CD4-positive, alpha-beta T cell treated with Interleukin-6 for 4 hours (primary cell): Measurements from ENCODE around the gene PHLPP2.
"Not testable (repeated sequence)": the region's sequence is repeated elsewhere in the genome, so short reads cannot be mapped to it uniquely, and the experiment has no call there.

ENCODE experiments used
- DNase-seq: peaks from one replicate; pipeline ENCODE4 v3.0.0-alpha.2; 2020; ENCODE audit warnings: mixed read lengths

The PHLPP2 gene

DNA sequence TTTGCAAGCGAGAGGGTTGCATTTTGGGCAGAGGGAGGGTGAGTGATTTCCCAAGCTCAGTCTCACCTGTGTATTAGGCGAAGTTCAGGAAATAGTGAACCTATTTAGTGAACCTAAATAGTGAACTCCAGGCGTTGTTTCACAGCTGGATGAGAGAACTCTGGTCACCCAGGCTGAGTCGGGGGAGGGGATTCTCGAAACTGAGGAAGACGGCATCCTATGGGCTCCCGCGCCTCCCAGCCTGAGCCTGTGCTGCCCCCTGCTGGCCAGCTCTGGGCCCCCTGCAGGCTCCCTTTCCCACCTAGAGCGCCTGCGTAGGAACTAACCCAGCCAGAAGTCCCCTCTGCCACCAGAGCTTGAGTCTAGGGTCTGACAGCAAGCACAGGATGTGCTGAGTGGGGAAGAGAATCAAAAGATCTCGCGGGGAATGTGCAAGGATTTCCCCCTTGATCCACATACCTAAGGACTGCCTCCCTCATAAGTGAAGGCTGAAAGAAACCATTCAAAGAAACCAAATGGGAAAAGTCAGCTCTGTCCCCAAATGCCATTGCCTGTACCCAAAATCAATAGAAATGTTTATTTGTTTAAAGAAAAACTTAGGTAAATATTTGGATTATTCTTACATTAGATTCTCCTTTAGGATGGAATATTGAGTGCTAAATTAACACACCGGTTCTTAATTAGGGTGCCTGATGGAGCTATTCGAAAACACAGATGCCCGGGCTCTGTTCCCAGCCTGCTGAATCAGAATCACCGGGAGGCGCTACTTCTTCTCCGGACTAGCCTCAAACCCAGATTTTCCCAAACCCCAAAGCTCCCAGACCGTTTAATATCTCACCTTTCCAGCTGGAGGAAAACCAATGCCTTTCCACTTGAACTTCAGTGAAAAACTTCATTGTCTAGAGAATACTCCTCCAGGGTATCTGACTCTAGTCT, 113.3 kb downstream of the PHLPP2 start:
- peak; percentile 83 for DNase-seq

DNA sequence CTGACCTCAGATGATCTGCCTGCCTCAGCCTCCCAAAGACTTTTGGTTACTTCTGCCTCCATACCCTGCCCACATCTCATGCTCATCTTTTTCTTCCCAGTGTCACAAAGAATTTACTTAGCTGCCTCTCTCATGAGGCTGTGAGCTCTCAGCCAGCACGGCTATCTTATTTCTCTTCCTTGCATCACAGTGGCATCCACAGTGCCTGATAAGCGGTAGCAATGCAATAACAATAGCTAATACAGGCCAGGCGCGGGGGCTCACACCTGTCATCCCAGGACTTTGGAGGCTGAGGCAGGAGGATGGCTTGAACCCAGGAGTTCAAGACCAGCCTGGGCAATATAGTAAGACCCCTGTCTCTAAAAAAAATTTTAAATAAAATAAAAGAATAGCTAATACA, 114.1 kb downstream of the PHLPP2 start:
- no peak for DNase-seq

DNA sequence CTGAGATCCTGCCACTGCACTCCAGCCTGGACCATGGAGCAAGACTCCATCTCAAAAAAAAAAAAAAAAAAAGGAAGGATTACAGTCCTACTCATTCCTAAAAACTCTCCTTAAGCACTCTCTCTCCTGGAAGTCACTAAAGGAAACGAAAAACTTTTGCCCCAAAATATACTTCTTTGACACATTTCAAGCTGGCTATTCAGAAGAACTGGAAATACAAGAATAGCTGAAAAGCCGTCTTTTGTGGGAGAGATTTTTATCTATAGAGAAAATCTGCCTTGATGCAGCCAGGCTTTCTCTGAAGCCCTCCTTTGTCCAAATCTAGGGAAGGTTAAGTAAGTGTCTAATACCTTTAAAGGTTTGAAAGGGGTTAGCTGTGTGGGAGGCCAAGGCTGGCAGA, 115.4 kb downstream of the PHLPP2 start:
- DNase-seq = no peak

DNA sequence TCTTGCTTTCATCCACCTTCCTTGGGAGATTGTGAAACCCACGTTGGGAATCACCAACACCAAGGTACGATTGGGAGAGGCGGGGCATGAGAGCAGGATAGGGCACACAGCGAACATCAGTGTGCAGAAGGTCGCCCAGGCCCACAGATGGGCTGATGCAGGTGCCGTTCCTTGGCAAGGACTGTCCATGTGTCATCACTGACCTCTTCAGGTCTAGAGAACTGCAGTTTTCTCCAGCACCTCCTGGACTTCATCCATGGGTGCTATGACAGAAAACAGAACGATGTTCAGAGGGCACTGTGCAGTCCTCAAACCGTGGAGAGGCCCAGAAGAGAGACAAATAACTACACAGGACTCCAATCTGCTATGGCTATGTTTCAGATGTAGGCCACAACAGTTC, 123.7 kb downstream of the PHLPP2 start:
- no peak for DNase-seq

DNA sequence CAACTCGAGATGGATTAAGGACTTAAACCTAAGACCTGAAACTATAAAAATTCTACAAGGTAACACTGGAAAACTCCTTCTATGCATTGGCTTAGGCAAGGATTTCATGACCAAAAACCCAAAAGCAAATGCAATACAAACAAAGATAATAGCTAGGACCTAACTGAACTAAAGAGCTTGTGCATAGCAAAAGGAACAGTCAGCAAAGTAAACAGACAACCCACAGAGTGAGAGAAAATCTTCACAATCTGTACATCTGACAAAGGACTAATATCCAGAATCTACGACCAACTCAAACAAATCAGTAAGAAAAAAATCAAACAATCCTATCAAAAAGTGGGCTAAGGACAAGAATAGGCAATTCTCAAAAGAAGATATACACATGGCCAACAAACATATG, 126.1 kb downstream of the PHLPP2 start:
- not testable (repeated sequence) for DNase-seq

DNA sequence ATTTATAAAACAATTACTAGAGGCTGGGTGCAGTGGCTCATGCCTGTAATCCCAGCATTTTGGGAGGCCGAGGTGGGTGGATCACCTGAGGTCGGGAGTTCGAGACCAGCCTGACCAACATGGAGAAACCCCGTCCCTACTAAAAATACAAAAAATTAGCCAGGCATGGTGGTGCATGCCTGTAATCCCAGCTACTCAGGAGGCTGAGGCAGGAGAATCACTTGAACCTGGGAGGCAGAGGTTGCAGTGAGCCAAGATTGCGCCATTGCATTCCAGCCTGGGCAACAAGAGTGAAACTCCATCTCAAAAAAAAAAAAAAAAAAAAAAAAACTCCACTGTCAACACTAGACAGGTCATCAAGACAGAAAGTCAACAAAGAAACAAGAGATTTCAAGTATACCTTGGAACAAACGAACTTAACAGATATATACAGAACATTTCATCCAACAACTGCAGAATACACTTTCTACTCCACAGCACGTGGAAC, 129.1 kb downstream of the PHLPP2 start:
- DNase-seq = not testable (repeated sequence)
